Sigmoid colon (tissue), 4 donors: ENCODE data around the gene SPI1.

Experiments used
- EP300 ChIP-seq, 4 donors: sonication (generic); formaldehyde crosslinking; IDR thresholded peaks; one replicate each; pipeline ENCODE4 v1.6.1; 2017; ENCODE audit warnings: antibody characterized with exemption in 4 of 4
- POLR2A ChIP-seq, 2 donors: fragments of 450-650 bp; IDR thresholded peaks; one replicate each; pipeline ENCODE4 v1.6.1; 2016; ENCODE audit warnings: antibody characterized with exemption in 2 of 2, mild to moderate bottlenecking in 2 of 2, moderate library complexity in 2 of 2
- POLR2AphosphoS5 ChIP-seq, 4 donors: sonication (generic); formaldehyde crosslinking; IDR thresholded peaks; one replicate each; pipeline ENCODE4 v1.6.1; 2017; ENCODE audit warnings: antibody characterized with exemption in 4 of 4
- TF ChIP-seq, protein P1 (sequence below), 4 experiments: fragments of 450-650 bp in 3 of 4; fragments of 200-600 bp in 1 of 4; IDR thresholded peaks; one replicate each; pipeline ENCODE4 v1.5.1; 2016 to 2019; ENCODE audit warnings: antibody characterized with exemption in 4 of 4, mild to moderate bottlenecking in 3 of 4, moderate library complexity in 2 of 4

DNA sequence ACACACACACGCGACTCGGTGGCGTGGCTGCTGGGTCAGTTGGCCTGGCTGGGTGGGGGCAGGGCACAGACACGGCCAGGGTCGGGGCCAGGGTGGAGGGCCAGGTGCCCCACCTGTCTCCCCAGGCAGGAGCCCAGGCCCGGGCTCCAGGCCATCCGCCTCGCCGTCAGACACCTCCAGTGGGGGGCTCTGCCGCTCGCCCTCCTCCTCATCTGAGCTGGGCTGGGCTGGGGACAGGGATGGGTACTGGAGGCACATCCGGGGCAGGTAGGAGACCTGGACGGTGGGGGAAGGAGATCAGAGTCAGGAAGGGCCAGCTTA, 19.7 kb downstream of the SPI1 start:
- TF ChIP-seq, protein P1, sequence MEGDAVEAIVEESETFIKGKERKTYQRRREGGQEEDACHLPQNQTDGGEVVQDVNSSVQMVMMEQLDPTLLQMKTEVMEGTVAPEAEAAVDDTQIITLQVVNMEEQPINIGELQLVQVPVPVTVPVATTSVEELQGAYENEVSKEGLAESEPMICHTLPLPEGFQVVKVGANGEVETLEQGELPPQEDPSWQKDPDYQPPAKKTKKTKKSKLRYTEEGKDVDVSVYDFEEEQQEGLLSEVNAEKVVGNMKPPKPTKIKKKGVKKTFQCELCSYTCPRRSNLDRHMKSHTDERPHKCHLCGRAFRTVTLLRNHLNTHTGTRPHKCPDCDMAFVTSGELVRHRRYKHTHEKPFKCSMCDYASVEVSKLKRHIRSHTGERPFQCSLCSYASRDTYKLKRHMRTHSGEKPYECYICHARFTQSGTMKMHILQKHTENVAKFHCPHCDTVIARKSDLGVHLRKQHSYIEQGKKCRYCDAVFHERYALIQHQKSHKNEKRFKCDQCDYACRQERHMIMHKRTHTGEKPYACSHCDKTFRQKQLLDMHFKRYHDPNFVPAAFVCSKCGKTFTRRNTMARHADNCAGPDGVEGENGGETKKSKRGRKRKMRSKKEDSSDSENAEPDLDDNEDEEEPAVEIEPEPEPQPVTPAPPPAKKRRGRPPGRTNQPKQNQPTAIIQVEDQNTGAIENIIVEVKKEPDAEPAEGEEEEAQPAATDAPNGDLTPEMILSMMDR (IDR thresholded peaks at IDR 0.05): no peak
- no peak for TF ChIP-seq POLR2A (IDR thresholded peaks at IDR 0.05)
- no peak for TF ChIP-seq EP300 (IDR thresholded peaks at IDR 0.05)
- no peak for TF ChIP-seq POLR2AphosphoS5 (IDR thresholded peaks at IDR 0.05)
